ENCODE measurements around the gene CEP135.

Gene CEP135

GRCh38 chr4:56003606-56004005 lies 54.9 kb downstream of the CEP135 start:
- no peak for TF ChIP-seq POLR2AphosphoS5 (IDR thresholded peaks at IDR 0.05; ENCODE audit: borderline replicate concordance, low read depth, low read length)
- H3K36me3 ChIP-seq (ENCODE audit: insufficient read depth, low read length), result peaks cover 51% of the 10 kb centered on the region
- H3K4me3 ChIP-seq, result no peak overlapping the region
- no peak for DNase-seq (ENCODE audit: low read depth, low spot score)
- H3K27ac ChIP-seq, result no peak overlapping the region
- H3K9me3 ChIP-seq (ENCODE audit: low read depth, low read length), result no peaks in the 10 kb centered on the region
- H3K9ac ChIP-seq (ENCODE audit: insufficient read length), result no peak overlapping the region

DNA sequence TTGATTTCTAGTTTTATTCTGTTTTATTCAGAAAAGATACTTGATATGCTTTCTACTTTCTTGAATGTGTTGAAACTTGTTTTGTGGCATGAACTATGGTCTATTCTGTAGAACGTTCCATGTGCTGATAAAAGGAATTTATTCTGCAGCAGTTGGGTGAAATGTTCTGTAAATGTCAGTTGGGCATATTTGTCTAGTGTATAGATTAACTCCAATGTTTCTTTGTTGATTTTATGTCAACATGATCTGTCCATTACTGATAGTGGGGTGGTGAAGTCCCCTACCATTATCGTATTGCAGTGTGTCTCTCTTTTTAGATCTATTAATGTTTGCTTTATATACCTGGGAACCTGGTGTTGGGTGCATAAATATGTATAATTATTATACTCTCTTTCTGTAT lies 55.5 kb downstream of the CEP135 start:
- Histone ChIP-seq H3K36me3 (ENCODE audit: insufficient read depth, low read length) (peaks cover 50% of the 10 kb centered on the region), H3K4me3 (no peak overlapping the region), H3K9me3 (ENCODE audit: low read depth, low read length) (no peaks in the 10 kb centered on the region), H3K9ac (ENCODE audit: insufficient read length) (no peak overlapping the region), H3K27ac (no peak overlapping the region)
- TF ChIP-seq FOXP2 (optimal IDR thresholded peaks at IDR 0.05; ENCODE audit: control extremely low read depth, extremely low read length, insufficient read depth), result no peak
- TF ChIP-seq POLR2AphosphoS5 (IDR thresholded peaks at IDR 0.05; ENCODE audit: borderline replicate concordance, low read depth, low read length), result no peak
- no peak for TF ChIP-seq EZH2 (IDR thresholded peaks at IDR 0.05)
- no peak for DNase-seq (ENCODE audit: low read depth, low spot score)

- TF ChIP-seq EZH2 (IDR thresholded peaks at IDR 0.05) (no peak), FOXP2 (optimal IDR thresholded peaks at IDR 0.05; ENCODE audit: control extremely low read depth, extremely low read length, insufficient read depth) (no peak), POLR2AphosphoS5 (IDR thresholded peaks at IDR 0.05; ENCODE audit: borderline replicate concordance, low read depth, low read length) (no peak)
- Histone ChIP-seq H3K27ac (no peak overlapping the region), H3K9ac (ENCODE audit: insufficient read length) (no peak overlapping the region), H3K4me3 (no peak overlapping the region), H3K9me3 (ENCODE audit: low read depth, low read length) (no peaks in the 10 kb centered on the region), H3K36me3 (ENCODE audit: insufficient read depth, low read length) (peaks cover 29% of the 10 kb centered on the region)
- no peak for DNase-seq (ENCODE audit: low read depth, low spot score)
Measured at GRCh38 chr4:56007154-56007553, 58.4 kb downstream of the CEP135 start.

DNA sequence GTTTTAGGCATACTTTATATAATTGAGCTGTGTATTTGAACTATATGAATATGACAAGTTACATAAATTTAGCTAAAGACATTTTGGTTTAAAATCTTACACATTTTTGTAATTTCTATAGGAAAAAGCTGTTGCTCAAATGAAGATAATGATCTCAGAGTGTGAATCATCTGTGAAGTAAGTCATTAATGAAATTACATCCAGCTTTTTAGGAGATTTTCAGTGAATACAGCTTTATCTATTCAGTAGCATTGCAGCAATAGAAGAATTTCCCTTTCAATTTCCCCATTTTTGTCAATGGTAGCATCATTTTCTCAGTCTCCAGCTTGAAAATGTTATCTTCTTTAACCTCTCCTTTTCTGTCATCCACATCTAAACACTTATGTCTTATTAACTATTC lies 59.5 kb downstream of the CEP135 start:
- no peak for DNase-seq (ENCODE audit: low read depth, low spot score)
- no peak overlapping the region for H3K27ac ChIP-seq
- peaks cover 31% of the 10 kb centered on the region for H3K36me3 ChIP-seq (ENCODE audit: insufficient read depth, low read length)
- no peaks in the 10 kb centered on the region for H3K9me3 ChIP-seq (ENCODE audit: low read depth, low read length)
- no peak overlapping the region for H3K9ac ChIP-seq (ENCODE audit: insufficient read length)
- TF ChIP-seq FOXP2 (optimal IDR thresholded peaks at IDR 0.05; ENCODE audit: control extremely low read depth, extremely low read length, insufficient read depth) (no peak), EZH2 (IDR thresholded peaks at IDR 0.05) (no peak), POLR2AphosphoS5 (IDR thresholded peaks at IDR 0.05; ENCODE audit: borderline replicate concordance, low read depth, low read length) (no peak)
- no peak overlapping the region for H3K4me3 ChIP-seq

- TF ChIP-seq POLR2AphosphoS5 (IDR thresholded peaks at IDR 0.05; ENCODE audit: borderline replicate concordance, low read depth, low read length) (no peak), FOXP2 (optimal IDR thresholded peaks at IDR 0.05; ENCODE audit: control extremely low read depth, extremely low read length, insufficient read depth) (no peak), EZH2 (IDR thresholded peaks at IDR 0.05) (no peak)
- no peaks in the 10 kb centered on the region for H3K9me3 ChIP-seq (ENCODE audit: low read depth, low read length)
- no peak overlapping the region for H3K9ac ChIP-seq (ENCODE audit: insufficient read length)
- peaks cover 53% of the 10 kb centered on the region for H3K36me3 ChIP-seq (ENCODE audit: insufficient read depth, low read length)
- no peak for DNase-seq (ENCODE audit: low read depth, low spot score)
- no peak overlapping the region for H3K4me3 ChIP-seq
- H3K27ac ChIP-seq, result no peak overlapping the region
Measured at GRCh38 chr4:56026596-56026995, 77.9 kb downstream of the CEP135 start.

DNA sequence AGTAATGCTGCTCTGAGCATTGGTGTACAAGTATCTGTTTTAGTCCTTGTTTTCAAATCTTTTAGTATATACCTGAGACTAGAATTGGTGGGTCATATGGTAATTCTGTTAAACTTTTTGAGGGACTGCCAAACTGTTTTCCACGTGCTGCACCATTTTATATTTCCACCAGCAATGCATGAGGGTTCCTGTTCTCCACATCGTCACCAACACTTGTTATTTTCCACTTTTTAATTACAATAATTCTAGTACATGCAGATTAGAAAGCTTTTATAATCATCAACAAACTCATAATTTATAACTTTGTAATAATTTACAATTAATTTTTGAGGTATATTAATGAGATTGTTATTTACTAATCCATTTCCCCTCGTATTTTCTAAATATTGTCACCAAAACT lies 79.4 kb downstream of the CEP135 start:
- no peak for TF ChIP-seq EZH2 (IDR thresholded peaks at IDR 0.05)
- no peak for TF ChIP-seq POLR2AphosphoS5 (IDR thresholded peaks at IDR 0.05; ENCODE audit: borderline replicate concordance, low read depth, low read length)
- no peak for TF ChIP-seq FOXP2 (optimal IDR thresholded peaks at IDR 0.05; ENCODE audit: control extremely low read depth, extremely low read length, insufficient read depth)
- no peak for DNase-seq (ENCODE audit: low read depth, low spot score)
- peaks cover 50% of the 10 kb centered on the region for H3K36me3 ChIP-seq (ENCODE audit: insufficient read depth, low read length)
- no peak overlapping the region for H3K4me3 ChIP-seq
- no peak overlapping the region for H3K9ac ChIP-seq (ENCODE audit: insufficient read length)
- no peak overlapping the region for H3K27ac ChIP-seq
- no peaks in the 10 kb centered on the region for H3K9me3 ChIP-seq (ENCODE audit: low read depth, low read length)

GRCh38 chr4:56038487-56039162 lies 89.9 kb downstream of the CEP135 start:
- no peak overlapping the region for H3K27ac ChIP-seq
- TF ChIP-seq POLR2AphosphoS5 (IDR thresholded peaks at IDR 0.05; ENCODE audit: borderline replicate concordance, low read depth, low read length) (no peak), FOXP2 (optimal IDR thresholded peaks at IDR 0.05; ENCODE audit: control extremely low read depth, extremely low read length, insufficient read depth) (no peak), EZH2 (IDR thresholded peaks at IDR 0.05) (no peak)
- no peak overlapping the region for H3K4me3 ChIP-seq
- H3K9ac ChIP-seq (ENCODE audit: insufficient read length), result no peak overlapping the region
- H3K36me3 ChIP-seq (ENCODE audit: insufficient read depth, low read length), result no peaks in the 10 kb centered on the region
- no peak for DNase-seq (ENCODE audit: low read depth, low spot score)
- H3K9me3 ChIP-seq (ENCODE audit: low read depth, low read length), result no peaks in the 10 kb centered on the region

DNA sequence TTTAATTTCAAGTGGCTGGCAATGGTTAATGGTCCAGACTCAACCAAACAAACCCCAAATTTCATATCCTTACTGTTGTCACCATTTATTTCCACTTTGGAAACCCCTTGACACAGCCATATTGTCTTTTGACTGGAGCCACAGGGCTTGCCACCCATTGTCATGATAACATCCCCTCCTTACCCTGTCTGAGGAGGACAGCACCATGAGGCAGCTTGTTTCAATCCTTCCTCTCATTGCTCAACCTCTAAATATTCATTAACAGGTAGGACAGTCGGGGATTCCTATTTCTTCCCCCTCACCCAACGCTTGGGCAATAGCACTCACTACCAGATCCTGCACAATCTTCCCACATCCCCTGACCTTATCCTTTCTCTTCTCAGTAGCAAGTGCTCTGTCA lies 92.1 kb downstream of the CEP135 start:
- no peak for TF ChIP-seq FOXP2 (optimal IDR thresholded peaks at IDR 0.05; ENCODE audit: control extremely low read depth, extremely low read length, insufficient read depth)
- TF ChIP-seq POLR2AphosphoS5 (IDR thresholded peaks at IDR 0.05; ENCODE audit: borderline replicate concordance, low read depth, low read length), result no peak
- no peak for TF ChIP-seq EZH2 (IDR thresholded peaks at IDR 0.05)
- no peak for DNase-seq (ENCODE audit: low read depth, low spot score)
- no peaks in the 10 kb centered on the region for H3K9me3 ChIP-seq (ENCODE audit: low read depth, low read length)
- no peak overlapping the region for H3K27ac ChIP-seq
- no peaks in the 10 kb centered on the region for H3K36me3 ChIP-seq (ENCODE audit: insufficient read depth, low read length)
- no peak overlapping the region for H3K9ac ChIP-seq (ENCODE audit: insufficient read length)
- H3K4me3 ChIP-seq, result no peak overlapping the region

GRCh38 chr4:56042225-56042624 lies 93.5 kb downstream of the CEP135 start:
- TF ChIP-seq EZH2 (IDR thresholded peaks at IDR 0.05), result no peak
- TF ChIP-seq FOXP2 (optimal IDR thresholded peaks at IDR 0.05; ENCODE audit: control extremely low read depth, extremely low read length, insufficient read depth), result no peak
- TF ChIP-seq POLR2AphosphoS5 (IDR thresholded peaks at IDR 0.05; ENCODE audit: borderline replicate concordance, low read depth, low read length), result no peak
- no peaks in the 10 kb centered on the region for H3K36me3 ChIP-seq (ENCODE audit: insufficient read depth, low read length)
- DNase-seq (ENCODE audit: low read depth, low spot score), result no peak
- no peak overlapping the region for H3K9ac ChIP-seq (ENCODE audit: insufficient read length)
- no peak overlapping the region for H3K4me3 ChIP-seq
- no peaks in the 10 kb centered on the region for H3K9me3 ChIP-seq (ENCODE audit: low read depth, low read length)
- no peak overlapping the region for H3K27ac ChIP-seq
